Body of pancreas (tissue), 4 donors: ENCODE results near the gene MKI67. TPM values are rescaled to one million over a fixed set of nuclear protein-coding genes. Genes with fewer than 3 reads are reported as not detected.
"Not testable (repeated sequence)": the region's sequence is repeated elsewhere in the genome, so short reads cannot be mapped to it uniquely, and the experiment has no call there.

Experiments used
- ATAC-seq: fragments of 150-250 bp; one replicate; pipeline ENCODE4 v1.9.1; 2016
- DNase-seq, 4 donors: peaks; one replicate each; pipeline ENCODE4 v3.0.0-alpha.2; 2019
- H3K27ac ChIP-seq, 4 donors: fragments of 200-600 bp; sonication (generic); 1 replicate in 3 of 4; 2 replicates in 1 of 4; pipeline versions ENCODE4 v1.5.1 to v1.6.1; 2016 to 2019; ENCODE audit warnings: mild to moderate bottlenecking in 1 of 4, mixed read lengths in 1 of 4, moderate library complexity in 1 of 4
- H3K27me3 ChIP-seq, 2 donors: fragments of 200-600 bp; sonication (generic); one replicate each; pipeline ENCODE4 v1.6.0; 2016; ENCODE audit warnings: mild to moderate bottlenecking in 1 of 2
- H3K36me3 ChIP-seq, 2 donors: fragments of 200-600 bp; sonication (generic); replicated peaks in 1 of 2; 2 replicates each; pipeline ENCODE4 v1.5.1; 2016; ENCODE audit warnings: low read depth in 2 of 2; ENCODE audit not compliant: insufficient read depth in 1 of 2
- H3K4me1 ChIP-seq: fragments of 200-600 bp; sonication (generic); one replicate; pipeline ENCODE4 v1.6.0; 2016
- H3K4me3 ChIP-seq, 2 donors: fragments of 200-600 bp; sonication (generic); 1 replicate in 1 of 2; 2 replicates in 1 of 2; pipeline ENCODE4 v1.5.1; 2016 to 2019
- H3K9me3 ChIP-seq, 3 donors: fragments of 200-600 bp; sonication (generic); 1 replicate in 2 of 3; 2 replicates in 1 of 3; pipeline ENCODE4 v1.5.1; 2016
- POLR2A ChIP-seq, 3 donors: fragments of 450-650 bp; IDR thresholded peaks; one replicate each; pipeline ENCODE4 v1.6.1; 2016; ENCODE audit warnings: antibody characterized with exemption in 3 of 3, mild to moderate bottlenecking in 2 of 3
- WGBS, 2 donors: methylation state at CpG; one replicate each; pipeline ENCODE4 v1.1.5; 2017; 5-methylcytosine and 5-hydroxymethylcytosine counted together
- intact Hi-C: fragments of 100-400 bp; cut with DNase I; formaldehyde crosslinking; loops from one replicate; pipeline ENCODE4 v1.15.1; 2023
- total RNA-seq, 2 donors: library from RNA; depleted of rRNA; stranded (reverse); fragments of >200 nt; gene quantifications; one replicate each; pipeline ENCODE4 v1.1.0, GENCODE V29; 2016
- TF ChIP-seq, protein P1 (sequence below), 7 experiments: fragments of 450-650 bp in 4 of 7; fragments of 200-600 bp in 3 of 7; sonication (generic) in 3 of 7; IDR thresholded peaks; one replicate each; pipeline ENCODE4 v1.5.1; 2016 to 2019; ENCODE audit warnings: antibody characterized with exemption in 7 of 7

Gene MKI67
- total RNA-seq, 2 donors from 2014 or later, result under 0.01 to 0.33 TPM

- H3K36me3 ChIP-seq, result no peaks in the 10 kb centered on the region
- WGBS, 2 donors, result 89 to 100% methylated on average over 2 of the region's 2 CpGs
- DNase-seq, result no peak
- no peaks in the 10 kb centered on the region for H3K27me3 ChIP-seq
- H3K9me3 ChIP-seq, result no peaks in the 10 kb centered on the region
- no peak overlapping the region for H3K4me3 ChIP-seq
- TF ChIP-seq, protein P1, sequence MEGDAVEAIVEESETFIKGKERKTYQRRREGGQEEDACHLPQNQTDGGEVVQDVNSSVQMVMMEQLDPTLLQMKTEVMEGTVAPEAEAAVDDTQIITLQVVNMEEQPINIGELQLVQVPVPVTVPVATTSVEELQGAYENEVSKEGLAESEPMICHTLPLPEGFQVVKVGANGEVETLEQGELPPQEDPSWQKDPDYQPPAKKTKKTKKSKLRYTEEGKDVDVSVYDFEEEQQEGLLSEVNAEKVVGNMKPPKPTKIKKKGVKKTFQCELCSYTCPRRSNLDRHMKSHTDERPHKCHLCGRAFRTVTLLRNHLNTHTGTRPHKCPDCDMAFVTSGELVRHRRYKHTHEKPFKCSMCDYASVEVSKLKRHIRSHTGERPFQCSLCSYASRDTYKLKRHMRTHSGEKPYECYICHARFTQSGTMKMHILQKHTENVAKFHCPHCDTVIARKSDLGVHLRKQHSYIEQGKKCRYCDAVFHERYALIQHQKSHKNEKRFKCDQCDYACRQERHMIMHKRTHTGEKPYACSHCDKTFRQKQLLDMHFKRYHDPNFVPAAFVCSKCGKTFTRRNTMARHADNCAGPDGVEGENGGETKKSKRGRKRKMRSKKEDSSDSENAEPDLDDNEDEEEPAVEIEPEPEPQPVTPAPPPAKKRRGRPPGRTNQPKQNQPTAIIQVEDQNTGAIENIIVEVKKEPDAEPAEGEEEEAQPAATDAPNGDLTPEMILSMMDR (IDR thresholded peaks at IDR 0.05), result no peak
- TF ChIP-seq POLR2A (IDR thresholded peaks at IDR 0.05), result no peak
- intact Hi-C loops, result no loop called here
- no peak overlapping the region for H3K27ac ChIP-seq
- no peaks in the 10 kb centered on the region for H3K4me1 ChIP-seq
- no peak for ATAC-seq
These were observed 17.3 kb upstream of the MKI67 start for GRCh38 chr10:128143531-128143930.

GRCh38 chr10:128140425-128140824 is 14.2 kb upstream of the MKI67 start:
- no peaks in the 10 kb centered on the region for H3K27me3 ChIP-seq
- ATAC-seq, result no peak
- DNase-seq, result no peak
- no peaks in the 10 kb centered on the region for H3K36me3 ChIP-seq
- H3K4me3 ChIP-seq, result no peak overlapping the region
- no peaks in the 10 kb centered on the region for H3K4me1 ChIP-seq
- 41 to 43% methylated on average over 3 of the region's 3 CpGs for WGBS, 2 donors
- intact Hi-C loops, result no loop called here
- no peak overlapping the region for H3K27ac ChIP-seq
- TF ChIP-seq POLR2A (IDR thresholded peaks at IDR 0.05), result no peak
- no peaks in the 10 kb centered on the region for H3K9me3 ChIP-seq

DNA sequence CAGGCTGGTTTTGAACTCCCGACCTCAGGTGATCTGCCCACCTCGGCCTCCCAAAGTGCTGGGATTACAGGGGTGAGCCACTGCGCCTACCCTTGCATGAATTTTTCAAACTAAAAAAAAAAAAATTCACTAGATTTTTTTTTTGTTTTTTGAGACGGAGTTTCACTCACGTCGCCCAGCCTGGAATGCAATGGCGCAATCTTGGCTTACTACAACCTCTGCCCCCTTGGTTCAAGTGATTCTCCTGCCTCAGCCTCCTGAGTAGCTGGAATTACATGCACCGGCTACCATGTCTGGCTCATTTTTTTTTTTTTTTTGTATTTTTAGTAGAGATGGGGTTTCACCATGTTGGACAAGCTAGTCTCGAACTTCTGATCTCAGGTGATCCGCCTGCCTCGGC is 12.2 kb upstream of the MKI67 start:
- H3K27ac ChIP-seq, DNase-seq, H3K9me3 ChIP-seq, H3K27me3 ChIP-seq, ATAC-seq, H3K36me3 ChIP-seq, intact Hi-C loops, H3K4me1 ChIP-seq, H3K4me3 ChIP-seq: not testable (repeated sequence)
- 66 to 67% methylated on average over 11 of the region's 11 CpGs for WGBS, 2 donors

GRCh38 chr10:128137877-128138276 is 11.7 kb upstream of the MKI67 start:
- TF ChIP-seq POLR2A (IDR thresholded peaks at IDR 0.05), result no peak
- TF ChIP-seq, protein P1 (IDR thresholded peaks at IDR 0.05), result no peak
- 26 to 39% methylated on average over 1 of the region's 1 CpG for WGBS, 2 donors
- intact Hi-C loops, result no loop called here
- H3K4me1 ChIP-seq, result no peaks in the 10 kb centered on the region
- DNase-seq (no peak), ATAC-seq (no peak)
- no peaks in the 10 kb centered on the region for H3K9me3 ChIP-seq
- H3K27me3 ChIP-seq, result no peaks in the 10 kb centered on the region
- H3K36me3 ChIP-seq, result no peaks in the 10 kb centered on the region
- H3K4me3 ChIP-seq, result no peak overlapping the region
- no peak overlapping the region for H3K27ac ChIP-seq

DNA sequence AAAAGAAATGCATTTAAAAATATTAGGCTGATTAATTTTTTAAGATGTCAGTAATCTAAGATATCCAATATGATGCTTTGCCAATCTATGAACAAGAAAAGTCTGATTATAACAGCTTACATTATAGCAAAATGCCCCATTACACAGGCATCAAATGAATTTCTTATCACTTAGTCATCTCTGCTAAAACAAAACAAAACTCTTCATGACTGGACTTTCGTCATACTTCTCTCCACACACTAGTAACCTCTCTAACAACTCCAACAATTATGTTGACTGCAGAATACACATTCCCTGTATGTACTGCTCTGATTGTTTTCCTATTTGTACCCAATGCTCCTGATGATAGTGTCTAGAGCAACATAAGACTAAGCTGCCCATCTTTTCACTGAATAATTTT is 3.8 kb upstream of the MKI67 start:
- intact Hi-C loops, result no loop called here
- no peaks in the 10 kb centered on the region for H3K9me3 ChIP-seq
- ATAC-seq (no peak), DNase-seq (no peak)
- H3K36me3 ChIP-seq, result no peaks in the 10 kb centered on the region
- 66 to 83% methylated on average over 1 of the region's 1 CpG for WGBS, 2 donors
- no peak overlapping the region for H3K4me3 ChIP-seq
- H3K27me3 ChIP-seq, result peaks cover 0 to 9% of the 10 kb centered on the region in 2 donors
- no peak overlapping the region for H3K27ac ChIP-seq
- peaks cover 17% of the 10 kb centered on the region for H3K4me1 ChIP-seq
- TF ChIP-seq POLR2A (IDR thresholded peaks at IDR 0.05), result no peak
- TF ChIP-seq, protein P1 (IDR thresholded peaks at IDR 0.05), result no peak

DNA sequence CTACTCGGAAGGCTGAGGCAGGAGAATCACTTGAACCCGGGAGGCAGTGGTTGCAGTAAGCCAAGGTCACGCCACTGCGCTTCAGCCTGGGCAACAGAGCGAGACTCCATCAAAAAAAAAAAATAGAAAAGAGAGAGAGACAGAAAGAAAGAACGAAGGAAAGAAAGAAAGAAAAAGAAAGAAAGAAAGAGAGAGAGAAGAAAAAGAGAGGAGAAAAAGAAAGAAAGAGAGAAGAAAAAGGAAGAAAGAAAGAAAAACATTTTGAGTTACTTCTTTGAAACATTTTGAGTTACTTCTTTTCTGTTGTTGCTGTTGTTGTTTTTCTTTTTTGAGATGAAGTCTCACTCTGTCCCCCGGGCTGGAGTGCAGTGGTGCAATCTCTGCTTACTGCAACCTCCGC is 2.4 kb upstream of the MKI67 start:
- Histone ChIP-seq H3K4me3 (no peak overlapping the region), H3K36me3 (no peaks in the 10 kb centered on the region), H3K4me1 (peaks cover 17% of the 10 kb centered on the region), H3K27me3 (peaks cover under 1 to 21% of the 10 kb centered on the region in 2 donors), H3K27ac (no peak overlapping the region), H3K9me3 (no peaks in the 10 kb centered on the region)
- DNase-seq (no peak), ATAC-seq (no peak)
- WGBS, 2 donors, result 79 to 84% methylated on average over 5 to 8 of the region's 8 CpGs
- intact Hi-C loops, result no loop called here
- no peak for TF ChIP-seq POLR2A (IDR thresholded peaks at IDR 0.05)
- TF ChIP-seq, protein P1 (IDR thresholded peaks at IDR 0.05), result no peak
